Dermis blood vessel endothelial cell (primary cell): ENCODE data around the gene AOX1. TPM values are rescaled to one million over a fixed set of nuclear protein-coding genes. Genes with fewer than 3 reads are reported as not detected.
"Not testable (repeated sequence)": the region's sequence is repeated elsewhere in the genome, so short reads cannot be mapped to it uniquely, and the experiment has no call there.

Experiments used
- DNase-seq: peaks from one replicate; pipeline ENCODE4 v3.0.0; 2010
- total RNA-seq: library from RNA; depleted of rRNA; stranded (reverse); fragments of >200 nt; gene quantifications from 2 replicates; pipeline ENCODE4 v1.2.3, GENCODE V29; 2014

Gene AOX1
- total RNA-seq, 1 donor from 2014 or later: 2.6 TPM

- DNase-seq: no peak
Measured at GRCh38 chr2:200670313-200670712, 84.5 kb downstream of the AOX1 start.

- DNase-seq: no peak
Measured at GRCh38 chr2:200670751-200671150, 84.9 kb downstream of the AOX1 start.

GRCh38 chr2:200673191-200673590 lies 87.4 kb downstream of the AOX1 start:
- DNase-seq: no peak

- no peak for DNase-seq
Measured at GRCh38 chr2:200674837-200675236, 89.0 kb downstream of the AOX1 start.

GRCh38 chr2:200677171-200677570 lies 91.4 kb downstream of the AOX1 start:
- no peak for DNase-seq

- DNase-seq: no peak
Measured at GRCh38 chr2:200677721-200678532, 92.1 kb downstream of the AOX1 start.

- no peak for DNase-seq
Measured at GRCh38 chr2:200679127-200679526, 93.3 kb downstream of the AOX1 start.

- no peak for DNase-seq
Measured at GRCh38 chr2:200679535-200679934, 93.7 kb downstream of the AOX1 start.

GRCh38 chr2:200681697-200682096 lies 95.9 kb downstream of the AOX1 start:
- DNase-seq: no peak

- not testable (repeated sequence) for DNase-seq
Measured at GRCh38 chr2:200682407-200682806, 96.6 kb downstream of the AOX1 start.

GRCh38 chr2:200687922-200688920 lies 102.4 kb downstream of the AOX1 start:
- DNase-seq: no peak

- DNase-seq: no peak
Measured at GRCh38 chr2:200689115-200689514, 103.3 kb downstream of the AOX1 start.

- DNase-seq: no peak
Measured at GRCh38 chr2:200693836-200694470, 108.1 kb downstream of the AOX1 start.

- no peak for DNase-seq
Measured at GRCh38 chr2:200695191-200695590, 109.4 kb downstream of the AOX1 start.

GRCh38 chr2:200695601-200696000 lies 109.8 kb downstream of the AOX1 start:
- DNase-seq: no peak

GRCh38 chr2:200698217-200698616 lies 112.4 kb downstream of the AOX1 start:
- DNase-seq: no peak

GRCh38 chr2:200699310-200699709 lies 113.5 kb downstream of the AOX1 start:
- no peak for DNase-seq

GRCh38 chr2:200700856-200701255 lies 115.0 kb downstream of the AOX1 start:
- no peak for DNase-seq

GRCh38 chr2:200702044-200702443 lies 116.2 kb downstream of the AOX1 start:
- DNase-seq: no peak

- DNase-seq: no peak
Measured at GRCh38 chr2:200702646-200703118, 116.9 kb downstream of the AOX1 start.

GRCh38 chr2:200703127-200703925 lies 117.5 kb downstream of the AOX1 start:
- peak; percentile 78 for DNase-seq
